Esophagus (tissue), 2 donors: ENCODE results near the gene DRD2. TPM values are rescaled to one million over a fixed set of nuclear protein-coding genes. Genes with fewer than 3 reads are reported as not detected.
A peak's percentile ranks its signal among the peaks of the same experiment; 100 is the strongest.

ENCODE experiments used
- H3K27ac ChIP-seq, 2 donors: one replicate each; pipeline ENCODE4 v1.5.1; 2013; ENCODE audit warnings: low read depth in 2 of 2, mild to moderate bottlenecking in 2 of 2, inconsistent platforms in 1 of 2, low read length in 1 of 2, moderate library complexity in 1 of 2
- H3K27me3 ChIP-seq, 2 donors: one replicate each; pipeline ENCODE4 v1.6.1; 2013; ENCODE audit warnings: low read length in 2 of 2, control low read depth in 1 of 2, mild to moderate bottlenecking in 1 of 2; ENCODE audit not compliant: insufficient read depth in 2 of 2, control insufficient read depth in 1 of 2
- H3K36me3 ChIP-seq, 2 donors: one replicate each; pipeline ENCODE4 v1.6.1; 2013; ENCODE audit warnings: low read length in 1 of 2; ENCODE audit not compliant: control insufficient read depth in 2 of 2, insufficient read depth in 2 of 2
- H3K4me1 ChIP-seq, 2 donors: one replicate each; pipeline ENCODE4 v1.6.1; 2013; ENCODE audit warnings: low read length in 1 of 2; ENCODE audit not compliant: control insufficient read depth in 2 of 2, insufficient read depth in 2 of 2
- H3K4me3 ChIP-seq, 2 donors: one replicate each; pipeline ENCODE4 v1.5.1; 2013; ENCODE audit warnings: low read length in 2 of 2, mild to moderate bottlenecking in 2 of 2, low read depth in 1 of 2, moderate library complexity in 1 of 2
- H3K9me3 ChIP-seq, 2 donors: one replicate each; pipeline ENCODE4 v1.6.1; 2013; ENCODE audit warnings: mild to moderate bottlenecking in 2 of 2, low read depth in 1 of 2, low read length in 1 of 2, moderate library complexity in 1 of 2; ENCODE audit not compliant: control insufficient read depth in 2 of 2, insufficient read depth in 1 of 2
- WGBS, 2 donors: extraction: QIAGEN DNeasy Blood & Tissue Kit; methylation state at CpG; one replicate each; pipeline ENCODE4 v1.1.7; 2013; 5-methylcytosine and 5-hydroxymethylcytosine counted together
- polyA plus RNA-seq, 2 donors: library from polyadenylated mRNA; stranded (reverse); fragments of 200-250 nt; gene quantifications; one replicate each; pipeline ENCODE4 v1.2.3, GENCODE V29; 2013
- donor health status: healthy with polysubstance abuse.
- donor health status: Bipolar disorder and iron deficiency.

DRD2 gene
- polyA plus RNA-seq, 2 donors: 0.05 to 0.06 TPM

DNA sequence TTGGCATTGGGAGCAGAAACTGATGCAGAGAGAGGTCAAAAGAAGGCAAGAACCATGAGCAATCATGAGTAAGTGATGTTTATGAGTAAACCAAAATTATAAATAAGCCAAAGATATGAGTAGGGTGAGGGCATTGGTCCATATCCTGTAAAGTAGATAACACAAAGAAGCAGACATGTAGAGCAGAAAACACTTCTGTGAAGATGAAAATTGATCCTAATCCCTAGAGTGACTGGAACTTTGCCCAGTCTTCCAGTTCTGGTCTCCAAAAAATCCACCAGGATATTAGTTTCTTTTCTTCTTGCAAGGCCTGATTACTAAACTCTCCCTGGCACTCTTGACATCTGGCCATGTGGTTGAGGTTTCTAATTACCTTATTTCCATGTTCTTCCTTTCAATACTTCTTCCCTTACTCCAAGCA is 13.7 kb upstream of the DRD2 start:
- H3K27ac ChIP-seq: no peak overlapping the region
- H3K4me1 ChIP-seq: no peaks in the 10 kb centered on the region
- no peak overlapping the region for H3K4me3 ChIP-seq
- H3K9me3 ChIP-seq: no peaks in the 10 kb centered on the region
- no peaks in the 10 kb centered on the region for H3K36me3 ChIP-seq
- no peaks in the 10 kb centered on the region for H3K27me3 ChIP-seq

DNA sequence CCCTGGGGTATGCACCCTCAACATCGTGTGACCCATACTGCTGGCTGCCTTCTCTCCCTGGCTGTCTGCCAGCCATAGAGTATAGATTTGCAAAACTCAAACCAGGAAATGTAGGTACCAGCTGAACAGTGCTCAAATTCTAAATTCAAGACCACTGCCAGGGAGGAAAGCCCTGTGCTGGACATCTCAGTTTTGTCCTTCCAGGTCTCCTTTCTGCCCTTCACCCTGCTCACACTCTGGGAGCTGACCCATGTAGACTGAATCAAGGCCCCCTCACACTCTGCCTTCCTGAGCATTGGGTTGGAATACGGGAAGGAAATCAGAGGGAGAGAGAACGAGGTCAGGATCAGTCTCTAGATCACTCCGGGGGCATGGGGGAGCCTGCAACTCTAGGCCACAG is 12.4 kb upstream of the DRD2 start:
- no peaks in the 10 kb centered on the region for H3K36me3 ChIP-seq
- 72 to 82% methylated on average over 4 of the region's 4 CpGs for WGBS, 2 donors
- H3K4me3 ChIP-seq: no peak overlapping the region
- H3K27ac ChIP-seq: no peak overlapping the region
- H3K9me3 ChIP-seq: no peaks in the 10 kb centered on the region
- no peaks in the 10 kb centered on the region for H3K4me1 ChIP-seq
- no peaks in the 10 kb centered on the region for H3K27me3 ChIP-seq

DNA sequence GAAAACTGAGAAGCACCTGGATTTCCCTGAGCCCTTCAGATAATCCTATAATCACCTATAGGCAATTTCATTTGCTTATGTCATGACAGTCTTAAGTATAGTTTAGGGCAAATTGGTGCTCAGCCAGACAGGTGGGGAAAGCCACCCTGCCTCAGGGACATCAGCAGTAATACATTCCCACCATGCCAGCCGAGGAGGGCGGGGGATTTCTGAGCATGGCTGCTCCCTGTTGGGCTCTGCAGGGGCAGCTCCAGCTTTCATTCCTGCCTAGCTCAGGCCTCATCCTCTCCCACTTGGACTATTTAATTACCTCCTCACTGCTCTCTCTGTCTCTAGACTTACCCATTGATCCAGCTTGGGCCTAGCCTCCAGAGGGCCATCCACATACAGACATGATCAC is 9.0 kb upstream of the DRD2 start:
- WGBS, 2 donors: 66 to 83% methylated on average over 2 of the region's 2 CpGs
- Histone ChIP-seq H3K27me3 (no peaks in the 10 kb centered on the region), H3K36me3 (no peaks in the 10 kb centered on the region), H3K27ac (no peak overlapping the region), H3K4me1 (no peaks in the 10 kb centered on the region), H3K9me3 (no peaks in the 10 kb centered on the region), H3K4me3 (no peak overlapping the region)

DNA sequence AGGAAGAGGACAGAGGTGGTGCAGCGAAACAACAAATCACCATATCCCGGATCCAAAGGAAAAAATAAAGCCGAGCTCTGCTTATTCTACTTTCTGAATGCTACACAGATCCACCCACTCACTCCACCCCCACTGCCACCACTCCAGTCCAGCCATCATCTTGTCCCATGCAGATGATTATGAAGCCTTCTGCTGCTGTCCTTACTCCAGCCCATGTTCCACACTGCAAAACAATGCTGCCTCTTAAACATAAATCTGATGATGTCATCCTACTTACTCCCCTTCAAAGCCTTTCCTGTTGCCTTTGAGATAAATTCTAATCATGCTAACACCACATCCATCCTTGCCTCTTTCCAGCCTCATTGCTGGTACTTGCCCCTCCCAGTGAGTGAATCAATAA is 6.5 kb upstream of the DRD2 start:
- WGBS, 2 donors: 77 to 85% methylated on average over 3 of the region's 3 CpGs
- H3K36me3 ChIP-seq: no peaks in the 10 kb centered on the region
- H3K9me3 ChIP-seq: no peaks in the 10 kb centered on the region
- H3K4me1 ChIP-seq: no peaks in the 10 kb centered on the region
- peaks cover 0 to 3% of the 10 kb centered on the region in 2 donors for H3K27me3 ChIP-seq
- no peak overlapping the region for H3K27ac ChIP-seq
- no peak overlapping the region for H3K4me3 ChIP-seq

DNA sequence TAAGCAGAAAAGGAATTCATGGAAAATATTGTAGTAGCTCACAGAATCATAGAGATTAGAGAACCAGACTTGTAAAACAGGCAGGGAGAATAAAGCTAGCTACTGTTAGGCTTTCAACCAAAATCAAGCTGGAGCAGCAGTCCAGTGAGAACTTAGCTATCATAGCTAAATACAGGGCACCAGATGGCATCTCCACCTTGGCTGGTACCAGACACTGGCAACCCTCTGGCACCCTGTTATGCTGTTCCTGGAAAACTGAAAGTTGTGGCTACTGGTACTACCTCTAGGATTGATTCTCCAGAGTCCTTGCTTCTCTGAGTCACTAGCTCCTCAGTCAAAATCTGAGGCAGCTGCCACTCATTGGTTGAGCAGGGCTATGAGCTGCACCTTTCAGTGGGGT is 6.0 kb upstream of the DRD2 start:
- H3K27ac ChIP-seq: no peak overlapping the region
- no peaks in the 10 kb centered on the region for H3K36me3 ChIP-seq
- peaks cover 0 to 5% of the 10 kb centered on the region in 2 donors for H3K27me3 ChIP-seq
- no peaks in the 10 kb centered on the region for H3K9me3 ChIP-seq
- no peak overlapping the region for H3K4me3 ChIP-seq
- H3K4me1 ChIP-seq: no peaks in the 10 kb centered on the region

DNA sequence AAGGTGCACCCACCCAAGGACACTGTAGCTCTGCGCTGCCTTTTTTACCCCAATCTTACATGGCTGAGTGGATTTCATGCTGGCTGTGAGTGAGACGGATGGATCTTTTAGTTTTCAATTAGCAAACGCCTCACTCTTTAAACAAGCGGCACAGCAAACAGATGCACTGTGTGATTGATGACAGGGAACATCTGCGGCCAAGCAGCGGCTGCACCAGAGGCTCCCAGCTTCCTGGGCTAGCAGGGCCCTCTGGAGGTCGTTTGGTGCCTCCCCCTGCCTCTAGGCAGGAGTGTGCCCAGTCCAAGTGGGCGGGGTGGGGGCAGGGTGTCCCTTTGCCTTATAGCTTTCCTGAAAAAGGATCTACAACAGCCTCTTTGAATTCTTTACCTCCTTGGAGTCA is 2.1 kb upstream of the DRD2 start:
- H3K9me3 ChIP-seq: no peaks in the 10 kb centered on the region
- 11 to 14% methylated on average over 8 of the region's 8 CpGs for WGBS, 2 donors
- H3K4me1 ChIP-seq: peaks cover 0 to 7% of the 10 kb centered on the region in 2 donors
- H3K27me3 ChIP-seq: peaks cover 4 to 5% of the 10 kb centered on the region in 2 donors
- no peaks in the 10 kb centered on the region for H3K36me3 ChIP-seq
- no peak overlapping the region for H3K27ac ChIP-seq
- no peak overlapping the region for H3K4me3 ChIP-seq

DNA sequence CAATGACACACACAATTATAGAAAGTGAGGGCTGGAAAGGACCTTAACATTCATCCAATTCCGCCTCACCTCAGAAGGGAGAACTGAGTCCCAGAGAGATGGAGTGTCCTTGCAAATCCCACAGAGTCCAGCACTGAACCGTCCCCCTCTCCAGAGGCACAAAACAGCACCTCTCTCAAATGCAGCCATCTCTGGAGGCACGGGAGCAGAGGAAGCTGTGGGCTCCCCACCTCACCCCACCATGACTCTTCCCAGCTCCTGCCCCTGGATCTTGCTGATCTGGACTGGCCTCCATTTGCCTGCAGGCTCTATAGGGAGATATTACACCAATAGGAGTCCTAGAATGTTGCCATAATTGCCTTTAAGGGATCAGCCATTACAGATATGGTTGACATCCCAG is 1.4 kb upstream of the DRD2 start:
- Histone ChIP-seq H3K36me3 (no peaks in the 10 kb centered on the region), H3K27ac (no peak overlapping the region), H3K9me3 (no peaks in the 10 kb centered on the region), H3K27me3 (peaks cover 4 to 5% of the 10 kb centered on the region in 2 donors), H3K4me3 (no peak overlapping the region), H3K4me1 (peaks cover 0 to 7% of the 10 kb centered on the region in 2 donors)
- 73 to 86% methylated on average over 3 of the region's 3 CpGs for WGBS, 2 donors

DNA sequence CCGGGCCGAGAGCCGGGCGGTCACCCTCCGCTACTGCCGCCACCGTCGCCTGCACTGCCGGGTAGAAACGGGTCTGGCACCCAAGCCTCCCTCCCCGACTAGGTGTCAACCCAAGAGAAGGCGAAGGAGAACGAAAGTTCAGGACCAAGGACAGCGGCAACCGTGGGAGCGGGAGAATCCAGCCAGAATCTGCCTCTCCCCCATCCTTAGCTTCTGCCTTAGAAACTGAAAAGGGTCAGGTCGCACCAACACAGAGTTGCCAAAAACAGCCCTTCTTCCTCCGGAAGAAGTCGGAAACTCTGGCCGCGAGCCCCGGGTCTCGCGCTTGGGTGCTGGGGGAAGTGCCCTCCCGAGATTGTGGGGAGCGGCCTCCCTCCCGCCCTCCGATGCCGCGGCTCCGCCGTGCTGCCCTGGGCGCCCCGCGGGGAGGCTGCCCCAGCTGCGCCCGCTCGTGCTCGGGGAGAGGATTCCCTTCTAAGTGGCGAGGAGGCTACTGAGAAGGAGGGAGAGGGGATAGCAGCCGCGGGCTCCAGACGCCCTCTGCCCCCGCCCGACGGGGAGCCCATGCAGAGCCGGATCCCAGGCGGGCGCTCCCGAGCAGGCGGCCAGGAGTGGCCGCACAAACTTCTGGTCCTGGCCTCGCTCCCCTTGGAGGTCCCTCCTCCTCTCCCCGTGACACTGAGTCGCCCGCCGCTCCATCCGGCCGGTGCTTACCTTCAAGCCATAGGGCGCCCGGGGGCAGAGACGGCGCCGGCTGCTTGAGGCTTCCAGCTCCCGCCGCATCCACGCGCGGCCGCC is 637 bp downstream of the DRD2 start:
- WGBS, 2 donors: 3% methylated on average over 50 to 70 of the region's 70 CpGs
- Histone ChIP-seq H3K36me3 (no peaks in the 10 kb centered on the region), H3K4me3 (peak overlapping the region in 1 of 2 donors; percentile 29), H3K27ac (no peak overlapping the region), H3K27me3 (peaks cover 4 to 5% of the 10 kb centered on the region in 2 donors), H3K4me1 (peaks cover 0 to 7% of the 10 kb centered on the region in 2 donors), H3K9me3 (no peaks in the 10 kb centered on the region)

DNA sequence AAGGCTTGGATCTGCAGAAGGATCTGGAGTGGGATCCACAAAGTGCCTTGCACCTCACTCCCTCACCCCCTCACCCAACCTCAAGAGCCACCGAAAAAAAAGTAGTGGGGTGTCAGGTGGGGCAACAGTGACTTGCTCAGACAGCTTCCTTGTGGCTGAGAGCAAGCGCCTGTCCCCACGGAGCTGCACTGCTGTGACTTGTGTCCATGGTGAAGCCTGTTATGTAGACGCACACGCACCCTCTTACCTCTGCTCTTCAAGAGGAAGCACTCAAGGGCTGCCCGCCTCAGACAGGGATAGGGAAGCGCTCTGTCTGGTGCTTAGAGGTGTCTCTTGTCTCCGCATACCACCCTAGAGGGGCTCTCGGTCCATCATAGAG is 1.2 kb downstream of the DRD2 start:
- 27 to 29% methylated on average over 9 of the region's 9 CpGs for WGBS, 2 donors
- Histone ChIP-seq H3K4me1 (peaks cover 0 to 7% of the 10 kb centered on the region in 2 donors), H3K4me3 (no peak overlapping the region), H3K27me3 (peaks cover 4 to 5% of the 10 kb centered on the region in 2 donors), H3K9me3 (no peaks in the 10 kb centered on the region), H3K36me3 (no peaks in the 10 kb centered on the region), H3K27ac (no peak overlapping the region)

DNA sequence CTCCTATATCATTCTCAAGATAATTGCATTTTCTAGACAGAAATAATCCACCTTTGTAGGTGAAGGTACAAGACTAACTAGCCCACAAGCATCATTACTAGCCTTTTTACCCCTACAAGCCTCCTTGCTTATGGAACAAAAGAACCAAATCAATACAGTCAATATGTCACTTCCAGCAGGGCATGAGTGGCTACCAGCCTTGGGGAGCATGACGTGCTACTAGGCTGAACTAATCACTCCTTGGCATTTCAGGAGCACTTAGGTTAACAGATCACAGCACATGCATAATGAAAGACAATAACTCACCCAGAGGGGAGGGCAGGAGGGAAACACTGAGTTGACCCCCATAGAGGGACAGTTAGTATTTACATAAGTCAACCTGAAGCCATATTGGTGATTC is 2.7 kb downstream of the DRD2 start:
- 41 to 46% methylated on average over 1 of the region's 1 CpG for WGBS, 2 donors
- H3K27ac ChIP-seq: no peak overlapping the region
- no peaks in the 10 kb centered on the region for H3K36me3 ChIP-seq
- peaks cover 4 to 5% of the 10 kb centered on the region in 2 donors for H3K27me3 ChIP-seq
- no peak overlapping the region for H3K4me3 ChIP-seq
- H3K9me3 ChIP-seq: no peaks in the 10 kb centered on the region
- peaks cover 0 to 7% of the 10 kb centered on the region in 2 donors for H3K4me1 ChIP-seq
